C4-2B (cell line): ENCODE data around the gene TUBB1.
"Not testable (repeated sequence)": the region's sequence is repeated elsewhere in the genome, so short reads cannot be mapped to it uniquely, and the experiment has no call there.

Source experiments
- H3K27ac ChIP-seq: fragments of 450-650 bp; 2 replicates; pipeline ENCODE4 v1.5.1; 2017
- CTCF ChIP-seq: fragments of 450-650 bp; conservative IDR thresholded peaks from 2 replicates; pipeline ENCODE4 v1.5.1; 2017; ENCODE audit warnings: mild to moderate bottlenecking
- ZFX ChIP-seq: fragments of 450-650 bp; IDR thresholded peaks from 2 replicates; pipeline ENCODE4 v1.6.1; 2017

TUBB1 gene

GRCh38 chr20:58978351-58979190, 40.7 kb upstream of the TUBB1 start:
- H3K27ac ChIP-seq, result no peak overlapping the region
- no peak for TF ChIP-seq ZFX
- no peak for TF ChIP-seq CTCF

- TF ChIP-seq ZFX, result peak; percentile 78
- no peak for TF ChIP-seq CTCF
- H3K27ac ChIP-seq, result peak within 1 kb of the TSS; percentile 94
These were observed 38.3 kb upstream of the TUBB1 start, which contains the start of gene NELFCD for GRCh38 chr20:58980711-58981627. NELFCD (plus strand) TSS chr20:58981256; CDS start chr20:58981310, 54 bp downstream.

GRCh38 chr20:58981628-58982364, 37.4 kb upstream of the TUBB1 start:
- TF ChIP-seq CTCF, result no peak
- peak; percentile 44 for TF ChIP-seq ZFX
- H3K27ac ChIP-seq, result peak overlapping the region; percentile 94

GRCh38 chr20:58982406-58983114, 36.7 kb upstream of the TUBB1 start:
- H3K27ac ChIP-seq, result peak overlapping the region; percentile 94
- TF ChIP-seq CTCF (no peak), ZFX (no peak)

- H3K27ac ChIP-seq, result not testable (repeated sequence)
These were observed 36.1 kb upstream of the TUBB1 start for GRCh38 chr20:58983115-58983468.

DNA sequence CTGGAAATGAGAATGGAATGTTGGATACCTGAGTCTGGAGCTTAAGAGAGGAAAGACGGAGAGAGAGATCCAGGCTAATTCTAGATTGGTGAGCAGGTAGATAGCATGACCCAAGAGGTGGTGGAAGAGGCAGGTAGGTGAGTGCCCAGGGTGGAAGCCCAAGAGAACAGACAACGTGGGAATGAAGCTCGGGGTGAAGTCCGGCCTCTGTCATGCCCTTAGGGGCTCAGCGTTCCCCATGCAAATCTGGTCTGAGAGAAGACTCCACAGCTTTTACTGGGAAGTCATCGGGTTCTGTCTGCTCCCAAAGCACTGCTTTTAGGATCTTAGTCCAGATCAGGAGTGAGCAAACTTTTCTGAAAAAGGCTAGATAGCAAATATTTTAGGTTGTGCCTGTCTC, 34.5 kb upstream of the TUBB1 start:
- no peak overlapping the region for H3K27ac ChIP-seq
- TF ChIP-seq ZFX (no peak), CTCF (no peak)

- TF ChIP-seq CTCF, result no peak
- TF ChIP-seq ZFX, result no peak
- H3K27ac ChIP-seq, result no peak overlapping the region
These were observed 33.6 kb upstream of the TUBB1 start for GRCh38 chr20:58985656-58986055.
